Measurements from ENCODE around the gene TCAIM. TPM values are rescaled to one million over a fixed set of nuclear protein-coding genes. Genes with fewer than 3 reads are reported as not detected.
A peak's percentile ranks its signal among the peaks of the same experiment; 100 is the strongest.

TCAIM gene
- total and polyA plus RNA-seq, 9 of the 15 experiments (the other 6 are each of a cell fraction or from before 2014, with no cell fraction given), result 19.7 to 53.3 (median 36.9) TPM

DNA sequence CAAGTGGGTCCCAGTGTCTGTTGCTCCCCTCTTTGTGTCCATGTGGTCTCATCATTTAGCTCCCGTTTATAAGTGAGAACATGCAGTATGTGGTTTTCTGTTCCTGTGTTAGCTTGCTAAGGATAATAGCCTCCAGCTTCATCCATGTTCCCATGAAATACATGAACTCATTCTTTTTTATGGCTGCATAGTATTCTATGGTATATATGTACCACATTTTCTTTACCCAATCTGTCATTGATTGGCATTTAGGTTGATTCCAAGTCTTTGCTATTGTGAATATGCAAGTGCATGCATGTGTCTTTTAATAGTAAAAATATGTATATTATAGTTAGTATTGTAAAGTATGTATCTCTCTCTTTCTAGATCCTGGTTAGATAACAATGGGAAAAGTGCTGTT is 53.9 kb downstream of the TCAIM start:
- CTCF ChIA-PET (ENCODE audit: low intra/inter-chr PET ratio), result no interaction called here
- intact Hi-C loops (cut with micrococcal nuclease), result no loop called here

DNA sequence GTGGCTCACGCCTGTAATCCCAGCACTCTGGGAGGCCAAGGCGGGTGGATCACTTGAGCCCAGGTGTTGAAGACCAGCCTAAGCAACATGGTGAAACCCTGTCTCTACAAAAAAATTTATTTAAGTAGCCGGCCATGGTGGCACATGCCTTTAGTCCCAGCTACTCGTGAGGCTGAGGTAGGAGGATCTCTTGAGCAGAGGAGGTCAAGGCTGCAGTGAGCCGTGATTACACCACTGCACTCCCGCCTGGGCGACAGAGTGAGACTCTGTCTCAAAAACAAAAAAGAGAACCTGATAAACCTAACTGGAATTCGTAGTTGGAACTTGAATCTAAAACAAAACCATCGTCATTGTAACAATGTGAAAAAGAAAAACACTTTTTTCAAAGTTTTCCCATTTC is 57.1 kb downstream of the TCAIM start:
- Histone ChIP-seq H3K27me3 (ENCODE audit: control insufficient read depth in 2 of 2, insufficient read depth in 2 of 2, low read length in 2 of 2) (no peaks in the 10 kb centered on the region), H3K4me1 (replicated peaks in 1 of 2; ENCODE audit: control insufficient read depth in 2 of 2, insufficient read depth in 2 of 2, low read length in 2 of 2) (peaks cover 0 to 1% of the 10 kb centered on the region in 2 experiments; a peak in 2 of 5 replicates), H3K4me2 (ENCODE audit: insufficient read depth, low read length) (no peak overlapping the region), H3K36me3 (ENCODE audit: control insufficient read depth, insufficient read depth, low read length) (no peaks in the 10 kb centered on the region), H3K4me3 (no peak overlapping the region), H4K20me1 (replicated peaks; ENCODE audit: control insufficient read depth, insufficient read depth, low read length) (no peaks in the 10 kb centered on the region), H3K9me3 (replicated peaks; ENCODE audit: control insufficient read depth, insufficient read depth, low read depth, low read length) (no peaks in the 10 kb centered on the region), H3K27ac (ENCODE audit: extremely low read depth, low read depth, low read length) (no peak overlapping the region), H3K9me1 (ENCODE audit: control insufficient read depth, insufficient read depth, low read length) (no peaks in the 10 kb centered on the region), H2AFZ (ENCODE audit: low read depth, low read length) (no peak overlapping the region), H3K9ac (ENCODE audit: insufficient read depth in 1 of 2, low read depth in 2 of 2, low read length in 2 of 2) (no peak overlapping the region), H3K79me2 (ENCODE audit: control insufficient read depth, insufficient read depth, low read length) (no peaks in the 10 kb centered on the region)
- DNase-seq (ENCODE audit: extremely low read depth in 1 of 4, low spot score in 3 of 4) (no peak), ATAC-seq (no peak), FAIRE-seq (no peak)
- TF ChIP-seq GABPA (tag; conservative IDR thresholded peaks at IDR 0.05; ENCODE audit: low read depth) (no peak), CREBBP (IDR thresholded peaks at IDR 0.05; ENCODE audit: low read depth, low read length) (no peak), CBFA2T3 (IDR thresholded peaks at IDR 0.05) (no peak), FIP1L1 (IDR thresholded peaks at IDR 0.05; ENCODE audit: low read depth, low read length, poor library complexity, severe bottlenecking) (no peak), CCNT2 (IDR thresholded peaks at IDR 0.05; ENCODE audit: borderline replicate concordance, extremely low read depth, insufficient read length, low read depth, low read length) (no peak), MTA2 (IDR thresholded peaks at IDR 0.05; ENCODE audit: low read depth) (no peak), ILF3 (IDR thresholded peaks at IDR 0.05; ENCODE audit: borderline replicate concordance) (no peak), ZKSCAN1 (IDR thresholded peaks at IDR 0.05; ENCODE audit: low read depth, low read length) (no peak), KAT8 (IDR thresholded peaks at IDR 0.05; ENCODE audit: low read depth) (no peak), ZNF699 (CRISPR knock-in tag; IDR thresholded peaks at IDR 0.05; ENCODE audit: insufficient replicate concordance) (no peak), ZNF253 (CRISPR knock-in tag; conservative IDR thresholded peaks at IDR 0.05) (no peak), DACH1 (IDR thresholded peaks at IDR 0.05; ENCODE audit: partially characterized antibody) (no peak), ZNF75A (CRISPR knock-in tag; IDR thresholded peaks at IDR 0.05) (no peak), EP300 (IDR thresholded peaks at IDR 0.05; ENCODE audit: low read length) (no peak), CCAR2 (IDR thresholded peaks at IDR 0.05; ENCODE audit: low read depth, low read length) (no peak), TCF7 (IDR thresholded peaks at IDR 0.05; ENCODE audit: borderline replicate concordance) (no peak), HNRNPL (IDR thresholded peaks at IDR 0.05; ENCODE audit: low read depth, low read length) (no peak), ZFPM2 (CRISPR knock-in tag; IDR thresholded peaks at IDR 0.05) (no peak)
- intact Hi-C loops (cut with micrococcal nuclease) (no loop called here), in situ Hi-C loops (cut with MboI) (no loop called here)
- no TSS peak for BruUV-seq (replicated peaks)
- ChIA-PET POLR2A (no interaction called here), CTCF (ENCODE audit: low intra/inter-chr PET ratio) (no interaction called here)
- 65% methylated on average over 9 of the region's 9 CpGs for WGBS (ENCODE audit: insufficient coverage, low coverage, missing lambda C conversion rate)

More for the DNA sequence above, 53.9 kb downstream of the TCAIM start:
- no peak overlapping the region for H3K4me2 ChIP-seq (ENCODE audit: insufficient read depth, low read length)
- WGBS (ENCODE audit: insufficient coverage, low coverage, missing lambda C conversion rate), result 47% methylated on average over 1 of the region's 1 CpG
- no peaks in the 10 kb centered on the region for H3K4me1 ChIP-seq (replicated peaks in 1 of 2; ENCODE audit: control insufficient read depth in 2 of 2, insufficient read depth in 2 of 2, low read length in 2 of 2)
- DNase-seq (ENCODE audit: extremely low read depth in 1 of 4, low spot score in 3 of 4) (no peak), ATAC-seq (no peak), FAIRE-seq (no peak)
- H3K9me3 ChIP-seq (replicated peaks; ENCODE audit: control insufficient read depth, insufficient read depth, low read depth, low read length), result no peaks in the 10 kb centered on the region
- no peaks in the 10 kb centered on the region for H4K20me1 ChIP-seq (replicated peaks; ENCODE audit: control insufficient read depth, insufficient read depth, low read length)
- TF ChIP-seq ZNF12 (CRISPR knock-in tag; IDR thresholded peaks at IDR 0.05), result no peak
- TF ChIP-seq ZNF146 (CRISPR knock-in tag; IDR thresholded peaks at IDR 0.05; ENCODE audit: unreplicated experiment), result peak; percentile 82
- in situ Hi-C loops (cut with MboI), result no loop called here
- no peaks in the 10 kb centered on the region for H3K79me2 ChIP-seq (ENCODE audit: control insufficient read depth, insufficient read depth, low read length)
- no peaks in the 10 kb centered on the region for H3K36me3 ChIP-seq (ENCODE audit: control insufficient read depth, insufficient read depth, low read length)
- no peak overlapping the region for H3K27ac ChIP-seq (ENCODE audit: extremely low read depth, low read depth, low read length)
- POLR2A ChIA-PET, result interaction anchor here (0.6 kb wide), 1 partner anchor 12 kb away, joined by 3 read pairs; no protein-coding TSS in a partner anchor
- no peaks in the 10 kb centered on the region for H3K9me1 ChIP-seq (ENCODE audit: control insufficient read depth, insufficient read depth, low read length)
- no TSS peak for BruUV-seq (replicated peaks)
- H3K27me3 ChIP-seq (ENCODE audit: control insufficient read depth in 2 of 2, insufficient read depth in 2 of 2, low read length in 2 of 2), result no peaks in the 10 kb centered on the region
- no peak overlapping the region for H3K9ac ChIP-seq (ENCODE audit: insufficient read depth in 1 of 2, low read depth in 2 of 2, low read length in 2 of 2)
- H3K4me3 ChIP-seq, result no peak overlapping the region
- H2AFZ ChIP-seq (ENCODE audit: low read depth, low read length), result no peak overlapping the region

All from K562 (cell line).